ENCODE data around the gene TSSK6.

GRCh38 chr19:19534556-19535265, 19.4 kb upstream of the TSSK6 start:
- no peak for TF ChIP-seq EP300 (IDR thresholded peaks at IDR 0.05)
- TF ChIP-seq CTCF (IDR thresholded peaks at IDR 0.05), result no peak
- TF ChIP-seq POLR2A (IDR thresholded peaks at IDR 0.05), result no peak
